Keratinocyte (primary cell): ENCODE data around the gene RASGRP3. TPM values are rescaled to one million over a fixed set of nuclear protein-coding genes. Genes with fewer than 3 reads are reported as not detected.

Source experiments
- DNase-seq: peaks from one replicate; pipeline ENCODE4 v3.0.0-alpha.2; 2011; ENCODE audit warnings: low read depth, missing footprints, low spot score
- FAIRE-seq: peaks from 2 replicates; lab custom pipeline; 2011; peaks lifted over from hg19 to GRCh38; lab: Jason Lieb, UNC
- H2AFZ ChIP-seq: 2 replicates; pipeline ENCODE4 v1.6.0; 2012; ENCODE audit warnings: low read length, control low read depth, inconsistent platforms; ENCODE audit not compliant: control insufficient read depth
- H3K27ac ChIP-seq: 2 replicates; pipeline ENCODE4 v1.5.1; 2011; ENCODE audit warnings: low read length; ENCODE audit not compliant: control insufficient read depth, insufficient read depth
- H3K27me3 ChIP-seq: 3 replicates; pipeline ENCODE4 v1.6.0; 2011; ENCODE audit warnings: low read length; ENCODE audit not compliant: control insufficient read depth, insufficient read depth; ENCODE audit errors: extremely low read depth
- H3K36me3 ChIP-seq, 2 experiments: 2 replicates in 1 of 2; 3 replicates in 1 of 2; pipeline ENCODE4 v1.5.1; 2011; ENCODE audit warnings: low read length in 2 of 2, mild to moderate bottlenecking in 1 of 2; ENCODE audit not compliant: control insufficient read depth in 2 of 2, insufficient read depth in 2 of 2; ENCODE audit errors: extremely low read depth in 1 of 2
- H3K4me1 ChIP-seq: 3 replicates; pipeline ENCODE4 v1.5.1; 2011; ENCODE audit warnings: low read length; ENCODE audit not compliant: control insufficient read depth, insufficient read depth; ENCODE audit errors: extremely low read depth
- H3K4me2 ChIP-seq: 3 replicates; pipeline ENCODE4 v1.6.0; 2011; ENCODE audit warnings: low read depth, low read length; ENCODE audit not compliant: control insufficient read depth, insufficient read depth; ENCODE audit errors: extremely low read depth
- H3K4me3 ChIP-seq, 3 experiments: fragments of 200-600 bp in 1 of 3; sonication (generic) in 1 of 3; 2 replicates in 2 of 3; 3 replicates in 1 of 3; pipeline ENCODE4 v1.5.1; 2011 to 2016; ENCODE audit warnings: low read length in 3 of 3, mild to moderate bottlenecking in 3 of 3, control low read depth in 2 of 3, inconsistent platforms in 1 of 3, low read depth in 1 of 3, mixed read lengths in 1 of 3, mixed run types in 1 of 3, moderate library complexity in 1 of 3; ENCODE audit not compliant: control insufficient read depth in 2 of 3, insufficient read depth in 2 of 3; ENCODE audit errors: extremely low read depth in 1 of 3
- H3K79me2 ChIP-seq: 2 replicates; pipeline ENCODE4 v1.6.0; 2012; ENCODE audit warnings: low read length; ENCODE audit not compliant: control insufficient read depth, insufficient read depth
- H3K9ac ChIP-seq: 3 replicates; pipeline ENCODE4 v1.6.0; 2011; ENCODE audit warnings: low read length; ENCODE audit not compliant: control insufficient read depth, insufficient read depth; ENCODE audit errors: extremely low read depth
- H3K9me1 ChIP-seq: 3 replicates; pipeline ENCODE4 v1.6.0; 2011; ENCODE audit warnings: low read length; ENCODE audit not compliant: control insufficient read depth, insufficient read depth; ENCODE audit errors: extremely low read depth
- H3K9me3 ChIP-seq: 2 replicates; pipeline ENCODE4 v1.5.1; 2012; ENCODE audit warnings: low read depth, low read length; ENCODE audit not compliant: control insufficient read depth
- H4K20me1 ChIP-seq: 3 replicates; pipeline ENCODE4 v1.6.0; 2011; ENCODE audit warnings: low read length; ENCODE audit not compliant: control insufficient read depth, insufficient read depth; ENCODE audit errors: extremely low read depth
- EZH2 ChIP-seq: IDR thresholded peaks from one replicate; pipeline ENCODE4 v1.6.1; 2012; ENCODE audit warnings: inconsistent platforms, mild to moderate bottlenecking, low read length, moderate library complexity
- dilution Hi-C: fragments of 300-500 bp; cut with MboI; formaldehyde crosslinking; loops from one replicate; pipeline ENCODE4 v1.7.0; 2020; ENCODE audit warnings: low sequenced_read_pairs; ENCODE audit not compliant: extremely low pct_ligation_motif_present
- polyA plus RNA-seq, 5 experiments: library from polyadenylated mRNA; depleted of rRNA in 3 of 5; stranded (reverse) in 3 of 5; stranded (forward) in 1 of 5; unstranded in 1 of 5; fragments of >200 nt; gene quantifications; 1 replicate in 1 of 5; 2 replicates in 3 of 5; 3 replicates in 1 of 5; pipeline versions ENCODE4 v1.2.1 to v1.2.3, GENCODE V29; 2011 to 2012; ENCODE audit warnings: missing spikeins in 2 of 5, low read depth in 1 of 5, low replicate concordance in 1 of 5
- TF ChIP-seq, protein P1 (sequence below), 3 experiments: IDR thresholded peaks in 1 of 3; conservative IDR thresholded peaks in 1 of 3; optimal IDR thresholded peaks in 1 of 3; 2 replicates in 2 of 3; 3 replicates in 1 of 3; pipeline versions ENCODE3 to v1.5.1; 2011; ENCODE audit warnings: low read length in 3 of 3, mild to moderate bottlenecking in 3 of 3, moderate library complexity in 2 of 3, control low read depth in 1 of 3, inconsistent platforms in 1 of 3; ENCODE audit not compliant: insufficient read depth in 2 of 3; ENCODE audit errors: extremely low read depth in 1 of 3

RASGRP3 gene
- polyA plus RNA-seq, 1 donor (not counting 4 experiments of a cell fraction or from before 2014, with no cell fraction given), result 0.56 TPM

- Histone ChIP-seq H3K79me2 (no peaks in the 10 kb centered on the region), H3K4me1 (no peaks in the 10 kb centered on the region), H3K27ac (no peak overlapping the region), H3K27me3 (no peaks in the 10 kb centered on the region), H4K20me1 (no peaks in the 10 kb centered on the region), H3K9me1 (no peaks in the 10 kb centered on the region), H3K9me3 (no peaks in the 10 kb centered on the region), H3K4me3 (no peak overlapping the region), H3K9ac (no peak overlapping the region), H3K4me2 (no peak overlapping the region), H3K36me3 (no peaks in the 10 kb centered on the region), H2AFZ (no peak overlapping the region)
- no peak for DNase-seq
- FAIRE-seq, result no peak
- no peak for TF ChIP-seq EZH2
- TF ChIP-seq, protein P1, sequence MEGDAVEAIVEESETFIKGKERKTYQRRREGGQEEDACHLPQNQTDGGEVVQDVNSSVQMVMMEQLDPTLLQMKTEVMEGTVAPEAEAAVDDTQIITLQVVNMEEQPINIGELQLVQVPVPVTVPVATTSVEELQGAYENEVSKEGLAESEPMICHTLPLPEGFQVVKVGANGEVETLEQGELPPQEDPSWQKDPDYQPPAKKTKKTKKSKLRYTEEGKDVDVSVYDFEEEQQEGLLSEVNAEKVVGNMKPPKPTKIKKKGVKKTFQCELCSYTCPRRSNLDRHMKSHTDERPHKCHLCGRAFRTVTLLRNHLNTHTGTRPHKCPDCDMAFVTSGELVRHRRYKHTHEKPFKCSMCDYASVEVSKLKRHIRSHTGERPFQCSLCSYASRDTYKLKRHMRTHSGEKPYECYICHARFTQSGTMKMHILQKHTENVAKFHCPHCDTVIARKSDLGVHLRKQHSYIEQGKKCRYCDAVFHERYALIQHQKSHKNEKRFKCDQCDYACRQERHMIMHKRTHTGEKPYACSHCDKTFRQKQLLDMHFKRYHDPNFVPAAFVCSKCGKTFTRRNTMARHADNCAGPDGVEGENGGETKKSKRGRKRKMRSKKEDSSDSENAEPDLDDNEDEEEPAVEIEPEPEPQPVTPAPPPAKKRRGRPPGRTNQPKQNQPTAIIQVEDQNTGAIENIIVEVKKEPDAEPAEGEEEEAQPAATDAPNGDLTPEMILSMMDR (optimal IDR thresholded peaks at IDR 0.05 in 1 of 3, IDR thresholded peaks at IDR 0.05 in 1 of 3, conservative IDR thresholded peaks at IDR 0.05 in 1 of 3; ENCODE audit: extremely low read depth in 1 of 3, insufficient read depth in 2 of 3, low read length in 3 of 3), result no peak
- dilution Hi-C loops, result no loop called here
Measured at GRCh38 chr2:33573657-33574056, 97.2 kb downstream of the RASGRP3 start.

GRCh38 chr2:33577084-33577483 is 100.6 kb downstream of the RASGRP3 start:
- Histone ChIP-seq H3K79me2 (no peaks in the 10 kb centered on the region), H3K4me1 (no peaks in the 10 kb centered on the region), H3K9me3 (no peaks in the 10 kb centered on the region), H3K4me3 (no peak overlapping the region), H3K36me3 (no peaks in the 10 kb centered on the region), H3K9ac (no peak overlapping the region), H3K27me3 (no peaks in the 10 kb centered on the region), H2AFZ (no peak overlapping the region), H3K27ac (no peak overlapping the region), H4K20me1 (no peaks in the 10 kb centered on the region), H3K9me1 (no peaks in the 10 kb centered on the region), H3K4me2 (no peak overlapping the region)
- TF ChIP-seq, protein P1 (optimal IDR thresholded peaks at IDR 0.05 in 1 of 3, IDR thresholded peaks at IDR 0.05 in 1 of 3, conservative IDR thresholded peaks at IDR 0.05 in 1 of 3; ENCODE audit: extremely low read depth in 1 of 3, insufficient read depth in 2 of 3, low read length in 3 of 3), result no peak
- no peak for TF ChIP-seq EZH2
- no peak for FAIRE-seq
- dilution Hi-C loops, result no loop called here
- no peak for DNase-seq
